Smooth muscle cell (in vitro differentiated cells): ENCODE data around the gene DENND6B. TPM values are rescaled to one million over a fixed set of nuclear protein-coding genes. Genes with fewer than 3 reads are reported as not detected.
A peak's percentile ranks its signal among the peaks of the same experiment; 100 is the strongest.

Experiments
- DNase-seq: peaks from one replicate; lab custom pipeline; 2025; ENCODE audit not compliant: unreplicated experiment; lab: John Stamatoyannopoulos, UW
- H2AFZ ChIP-seq: fragments of 200-600 bp; sonication (generic); 2 replicates; pipeline ENCODE4 v1.6.0; 2016; ENCODE audit warnings: antibody characterized with exemption, low read depth, mild to moderate bottlenecking
- H3F3A ChIP-seq: fragments of 200-600 bp; sonication (generic); 2 replicates; pipeline ENCODE4 v1.6.0; 2017; ENCODE audit warnings: antibody characterized with exemption, low read depth
- H3K27ac ChIP-seq: fragments of 200-600 bp; sonication (generic); 2 replicates; pipeline ENCODE4 v1.5.1; 2016; ENCODE audit warnings: low read depth, mild to moderate bottlenecking
- H3K27me3 ChIP-seq: fragments of 200-600 bp; sonication (generic); 2 replicates; pipeline ENCODE4 v1.6.1; 2016; ENCODE audit warnings: low read depth, mild to moderate bottlenecking
- H3K36me3 ChIP-seq: fragments of 200-600 bp; sonication (generic); 2 replicates; pipeline ENCODE4 v1.5.1; 2016; ENCODE audit warnings: low read depth
- H3K4me1 ChIP-seq: fragments of 200-600 bp; sonication (generic); 2 replicates; pipeline ENCODE4 v1.5.1; 2016; ENCODE audit warnings: low read depth
- H3K4me2 ChIP-seq: fragments of 200-600 bp; sonication (generic); 2 replicates; pipeline ENCODE4 v1.6.0; 2016; ENCODE audit warnings: mild to moderate bottlenecking
- H3K4me3 ChIP-seq: fragments of 200-600 bp; sonication (generic); 2 replicates; pipeline ENCODE4 v1.5.1; 2016; ENCODE audit warnings: mild to moderate bottlenecking
- H3K79me2 ChIP-seq: fragments of 200-600 bp; sonication (generic); 2 replicates; pipeline ENCODE4 v1.6.0; 2016; ENCODE audit warnings: low read depth, mild to moderate bottlenecking
- H3K9ac ChIP-seq: fragments of 200-600 bp; sonication (generic); 2 replicates; pipeline ENCODE4 v1.6.0; 2016; ENCODE audit warnings: low read depth
- H3K9me3 ChIP-seq: fragments of 200-600 bp; sonication (generic); replicated peaks from 2 replicates; pipeline ENCODE4 v1.5.1; 2016; ENCODE audit warnings: low read depth
- H4K20me1 ChIP-seq: fragments of 200-600 bp; sonication (generic); 2 replicates; pipeline ENCODE4 v1.6.0; 2016; ENCODE audit warnings: low read depth
- CTCF ChIP-seq: fragments of 200-600 bp; sonication (generic); IDR thresholded peaks from 2 replicates; pipeline ENCODE4 v1.5.1; 2017; ENCODE audit warnings: borderline replicate concordance, mild to moderate bottlenecking, antibody characterized with exemption; ENCODE audit not compliant: insufficient read depth, poor library complexity, severe bottlenecking
- WGBS: methylation state at CpG from one replicate; pipeline ENCODE4 v1.1.7; 2016; ENCODE audit warnings: low lambda C conversion rate; 5-methylcytosine and 5-hydroxymethylcytosine counted together
- polyA plus RNA-seq: library from polyadenylated mRNA; unstranded; fragments of >200 nt; fragmentation: Nextera tagmentation; extraction: Ambion mirVana; gene quantifications from 2 replicates; pipeline ENCODE4 v1.2.1, GENCODE V29; 2016
- total RNA-seq: library from RNA; depleted of rRNA; stranded (reverse); fragments of >200 nt; gene quantifications from 2 replicates; pipeline ENCODE4 v1.2.3, GENCODE V29; 2014

The DENND6B gene
- total and polyA plus RNA-seq, 2 experiments from 2014 or later, result 3.1 to 7.8 TPM

- peaks cover 31% of the 10 kb centered on the region for H4K20me1 ChIP-seq
- no peaks in the 10 kb centered on the region for H3K9me3 ChIP-seq
- H3K27ac ChIP-seq, result no peak overlapping the region
- H3K36me3 ChIP-seq, result no peaks in the 10 kb centered on the region
- H3K4me3 ChIP-seq, result peak overlapping the region; percentile 31
- H2AFZ ChIP-seq, result no peak overlapping the region
- peaks cover 4% of the 10 kb centered on the region for H3F3A ChIP-seq
- peak overlapping the region; percentile 82 for H3K4me2 ChIP-seq
- H3K9ac ChIP-seq, result no peak overlapping the region
- peak; percentile 20 for TF ChIP-seq CTCF
- peaks cover 22% of the 10 kb centered on the region for H3K4me1 ChIP-seq
- no peaks in the 10 kb centered on the region for H3K79me2 ChIP-seq
- 15% methylated on average over 47 of the region's 75 CpGs for WGBS
- peak; percentile 36 for DNase-seq
- H3K27me3 ChIP-seq, result peaks cover 26% of the 10 kb centered on the region
Measured at GRCh38 chr22:50267591-50268390, 59.0 kb downstream of the DENND6B start.

- Histone ChIP-seq H3K9ac (no peak overlapping the region), H3K27me3 (peaks cover 26% of the 10 kb centered on the region), H3K4me3 (peak overlapping the region; percentile 31), H3K79me2 (no peaks in the 10 kb centered on the region), H3K9me3 (no peaks in the 10 kb centered on the region), H3K4me2 (peak overlapping the region; percentile 82), H2AFZ (no peak overlapping the region), H3K27ac (no peak overlapping the region), H4K20me1 (peaks cover 24% of the 10 kb centered on the region), H3F3A (no peaks in the 10 kb centered on the region), H3K4me1 (peaks cover 15% of the 10 kb centered on the region), H3K36me3 (no peaks in the 10 kb centered on the region)
- TF ChIP-seq CTCF, result no peak
- 61% methylated on average over 37 of the region's 37 CpGs for whole genome bisulfite sequencing
- DNase-seq, result no peak
Measured at GRCh38 chr22:50266994-50267393, 59.8 kb downstream of the DENND6B start.

GRCh38 chr22:50264946-50265669, 61.7 kb downstream of the DENND6B start:
- Histone ChIP-seq H3K79me2 (no peaks in the 10 kb centered on the region), H2AFZ (no peak overlapping the region), H3K4me3 (no peak overlapping the region), H3K4me2 (no peak overlapping the region), H3K9me3 (no peaks in the 10 kb centered on the region), H3K9ac (no peak overlapping the region), H4K20me1 (peaks cover 10% of the 10 kb centered on the region), H3K27ac (no peak overlapping the region), H3K36me3 (no peaks in the 10 kb centered on the region), H3K4me1 (peaks cover 8% of the 10 kb centered on the region), H3K27me3 (peaks cover 26% of the 10 kb centered on the region), H3F3A (no peaks in the 10 kb centered on the region)
- WGBS, result 86% methylated on average over 14 of the region's 15 CpGs
- no peak for DNase-seq
- no peak for TF ChIP-seq CTCF
